ENCODE data around the gene ANG.
"Not testable (repeated sequence)": the region's sequence is repeated elsewhere in the genome, so short reads cannot be mapped to it uniquely, and the experiment has no call there.

ANG gene

GRCh38 chr14:20698934-20699333 lies 10.4 kb downstream of the ANG start:
- Histone ChIP-seq H3K27ac (no peak overlapping the region), H3K4me3 (ENCODE audit: low read depth, low read length) (no peak overlapping the region), H3K27me3 (replicated peaks) (no peaks in the 10 kb centered on the region), H3K36me3 (replicated peaks) (no peaks in the 10 kb centered on the region)
- no peak for DNase-seq
- no peak for TF ChIP-seq CTCF (IDR thresholded peaks at IDR 0.05; ENCODE audit: low read depth, low read length, missing control alignments)
- in situ Hi-C loops (cut with HindIII; ENCODE audit: low pct_ligation_motif_present, low sequenced_read_pairs): no loop called here

- in situ Hi-C loops (cut with HindIII; ENCODE audit: low pct_ligation_motif_present, low sequenced_read_pairs): no loop called here
- Histone ChIP-seq H3K36me3 (replicated peaks) (no peaks in the 10 kb centered on the region), H3K4me3 (ENCODE audit: low read depth, low read length) (no peak overlapping the region), H3K27ac (no peak overlapping the region), H3K27me3 (replicated peaks) (no peaks in the 10 kb centered on the region)
- no peak for TF ChIP-seq CTCF (IDR thresholded peaks at IDR 0.05; ENCODE audit: low read depth, low read length, missing control alignments)
- no peak for DNase-seq
Measured at GRCh38 chr14:20699931-20700330, 11.4 kb downstream of the ANG start.

DNA sequence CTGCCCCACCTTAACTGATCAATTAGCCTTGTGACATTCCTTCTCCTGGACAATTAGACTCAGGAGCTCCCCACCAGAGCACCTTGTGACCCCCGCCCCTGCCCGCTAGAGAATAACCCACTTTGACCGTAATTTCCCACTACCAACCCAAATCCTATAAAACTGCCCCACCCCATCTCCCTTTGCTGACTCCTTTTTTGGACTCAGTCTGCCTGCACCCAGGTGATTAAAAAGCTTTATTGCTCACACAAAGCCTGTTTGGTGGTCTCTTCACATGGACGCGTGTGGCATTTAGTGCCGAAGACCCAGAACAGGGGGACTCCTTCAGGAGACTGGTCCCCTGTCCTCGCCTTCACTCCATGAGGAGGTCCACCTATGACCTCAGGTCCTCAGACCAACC lies 12.4 kb downstream of the ANG start:
- in situ Hi-C loops (cut with HindIII; ENCODE audit: low pct_ligation_motif_present, low sequenced_read_pairs): not testable (repeated sequence)

GRCh38 chr14:20706657-20707355 lies 18.2 kb downstream of the ANG start:
- TF ChIP-seq CTCF (IDR thresholded peaks at IDR 0.05; ENCODE audit: low read depth, low read length, missing control alignments): no peak

More for the DNA sequence above, 12.4 kb downstream of the ANG start:
- DNase-seq; H3K27ac ChIP-seq; H3K4me3 ChIP-seq (ENCODE audit: low read depth, low read length); H3K36me3 ChIP-seq (replicated peaks); H3K27me3 ChIP-seq (replicated peaks): not testable (repeated sequence)

GRCh38 chr14:20707622-20708021 lies 19.1 kb downstream of the ANG start:
- TF ChIP-seq CTCF (IDR thresholded peaks at IDR 0.05; ENCODE audit: low read depth, low read length, missing control alignments): no peak
- H3K36me3 ChIP-seq (replicated peaks): no peaks in the 10 kb centered on the region
- H3K4me3 ChIP-seq (ENCODE audit: low read depth, low read length): no peak overlapping the region
- DNase-seq: no peak
- no peaks in the 10 kb centered on the region for H3K27me3 ChIP-seq (replicated peaks)
- in situ Hi-C loops (cut with HindIII; ENCODE audit: low pct_ligation_motif_present, low sequenced_read_pairs): no loop called here
- H3K27ac ChIP-seq: no peak overlapping the region

More at GRCh38 chr14:20706657-20707355, 18.2 kb downstream of the ANG start:
- no peak overlapping the region for H3K4me3 ChIP-seq (ENCODE audit: low read depth, low read length)
- in situ Hi-C loops (cut with HindIII; ENCODE audit: low pct_ligation_motif_present, low sequenced_read_pairs): no loop called here
- no peak overlapping the region for H3K27ac ChIP-seq
- DNase-seq: no peak
- H3K27me3 ChIP-seq (replicated peaks): no peaks in the 10 kb centered on the region
- no peaks in the 10 kb centered on the region for H3K36me3 ChIP-seq (replicated peaks)

- Histone ChIP-seq H3K27ac (no peak overlapping the region), H3K27me3 (replicated peaks) (no peaks in the 10 kb centered on the region), H3K36me3 (replicated peaks) (no peaks in the 10 kb centered on the region), H3K4me3 (ENCODE audit: low read depth, low read length) (no peak overlapping the region)
- no peak for TF ChIP-seq CTCF (IDR thresholded peaks at IDR 0.05; ENCODE audit: low read depth, low read length, missing control alignments)
- in situ Hi-C loops (cut with HindIII; ENCODE audit: low pct_ligation_motif_present, low sequenced_read_pairs): no loop called here
- no peak for DNase-seq
Measured at GRCh38 chr14:20711261-20711660, 22.7 kb downstream of the ANG start.
